ENCODE measurements around the gene RPL9. TPM values are rescaled to one million over a fixed set of nuclear protein-coding genes. Genes with fewer than 3 reads are reported as not detected.

Gene RPL9
- total and polyA plus RNA-seq, 2 experiments from 2014 or later = 2,522 to 4,044 TPM

DNA sequence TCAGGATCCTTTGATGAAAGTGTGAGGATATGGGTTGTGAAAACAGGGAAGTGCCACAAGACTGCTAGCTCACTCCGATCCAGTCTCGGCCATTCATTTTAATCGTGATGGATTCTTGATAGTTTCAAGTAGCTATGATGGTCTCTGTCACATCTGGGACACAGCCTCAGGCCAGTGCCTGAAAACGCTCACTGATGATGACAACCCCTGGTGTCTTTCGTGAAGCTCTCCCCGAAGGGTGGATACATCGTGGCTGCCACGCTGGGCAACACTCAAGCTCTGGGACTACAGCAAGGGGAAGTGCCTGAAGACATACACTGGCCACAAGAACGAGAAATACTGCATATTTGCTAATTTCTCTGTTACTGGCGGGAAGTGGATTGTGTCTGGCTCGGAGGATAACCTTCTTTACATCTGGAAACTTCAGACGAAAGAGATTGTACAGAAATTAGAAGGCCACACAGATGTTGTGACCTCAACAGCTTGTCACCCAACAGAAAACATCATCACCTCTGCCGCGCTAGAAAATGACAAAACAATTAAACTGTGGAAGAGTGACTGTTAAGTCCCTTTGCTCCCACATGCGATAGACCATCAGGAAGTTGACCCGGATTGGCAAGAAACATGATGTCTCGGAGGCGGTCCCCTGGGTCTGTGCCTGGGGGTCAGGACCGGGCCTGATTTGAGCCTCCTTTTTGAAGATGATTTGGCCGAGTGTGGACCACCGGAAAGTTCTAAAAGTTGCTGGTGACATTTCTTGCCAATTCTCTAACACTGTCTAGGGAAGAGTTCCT is 22.4 kb upstream of the RPL9 start:
- H3K4me2 ChIP-seq = no peak overlapping the region
- no peak for ATAC-seq
- peaks cover 3% of the 10 kb centered on the region for H3K27me3 Mint-ChIP-seq (ENCODE audit: insufficient read depth, low read depth, poor library complexity)
- H3K9me2 ChIP-seq (ENCODE audit: insufficient read depth) = no peaks in the 10 kb centered on the region
- TF ChIP-seq JUNB (IDR thresholded peaks at IDR 0.05; ENCODE audit: unreplicated experiment) (no peak), STAT1 (IDR thresholded peaks at IDR 0.05; ENCODE audit: unreplicated experiment) (no peak), POLR2AphosphoS5 (IDR thresholded peaks at IDR 0.05; ENCODE audit: low read depth) (no peak), EZH2phosphoT487 (IDR thresholded peaks at IDR 0.05; ENCODE audit: unreplicated experiment) (no peak), EZH2 (IDR thresholded peaks at IDR 0.05; ENCODE audit: low read depth, unreplicated experiment) (no peak), ZNF331 (CRISPR knock-in tag; IDR thresholded peaks at IDR 0.05; ENCODE audit: low read depth) (no peak)
- TF ChIP-seq, protein P1, sequence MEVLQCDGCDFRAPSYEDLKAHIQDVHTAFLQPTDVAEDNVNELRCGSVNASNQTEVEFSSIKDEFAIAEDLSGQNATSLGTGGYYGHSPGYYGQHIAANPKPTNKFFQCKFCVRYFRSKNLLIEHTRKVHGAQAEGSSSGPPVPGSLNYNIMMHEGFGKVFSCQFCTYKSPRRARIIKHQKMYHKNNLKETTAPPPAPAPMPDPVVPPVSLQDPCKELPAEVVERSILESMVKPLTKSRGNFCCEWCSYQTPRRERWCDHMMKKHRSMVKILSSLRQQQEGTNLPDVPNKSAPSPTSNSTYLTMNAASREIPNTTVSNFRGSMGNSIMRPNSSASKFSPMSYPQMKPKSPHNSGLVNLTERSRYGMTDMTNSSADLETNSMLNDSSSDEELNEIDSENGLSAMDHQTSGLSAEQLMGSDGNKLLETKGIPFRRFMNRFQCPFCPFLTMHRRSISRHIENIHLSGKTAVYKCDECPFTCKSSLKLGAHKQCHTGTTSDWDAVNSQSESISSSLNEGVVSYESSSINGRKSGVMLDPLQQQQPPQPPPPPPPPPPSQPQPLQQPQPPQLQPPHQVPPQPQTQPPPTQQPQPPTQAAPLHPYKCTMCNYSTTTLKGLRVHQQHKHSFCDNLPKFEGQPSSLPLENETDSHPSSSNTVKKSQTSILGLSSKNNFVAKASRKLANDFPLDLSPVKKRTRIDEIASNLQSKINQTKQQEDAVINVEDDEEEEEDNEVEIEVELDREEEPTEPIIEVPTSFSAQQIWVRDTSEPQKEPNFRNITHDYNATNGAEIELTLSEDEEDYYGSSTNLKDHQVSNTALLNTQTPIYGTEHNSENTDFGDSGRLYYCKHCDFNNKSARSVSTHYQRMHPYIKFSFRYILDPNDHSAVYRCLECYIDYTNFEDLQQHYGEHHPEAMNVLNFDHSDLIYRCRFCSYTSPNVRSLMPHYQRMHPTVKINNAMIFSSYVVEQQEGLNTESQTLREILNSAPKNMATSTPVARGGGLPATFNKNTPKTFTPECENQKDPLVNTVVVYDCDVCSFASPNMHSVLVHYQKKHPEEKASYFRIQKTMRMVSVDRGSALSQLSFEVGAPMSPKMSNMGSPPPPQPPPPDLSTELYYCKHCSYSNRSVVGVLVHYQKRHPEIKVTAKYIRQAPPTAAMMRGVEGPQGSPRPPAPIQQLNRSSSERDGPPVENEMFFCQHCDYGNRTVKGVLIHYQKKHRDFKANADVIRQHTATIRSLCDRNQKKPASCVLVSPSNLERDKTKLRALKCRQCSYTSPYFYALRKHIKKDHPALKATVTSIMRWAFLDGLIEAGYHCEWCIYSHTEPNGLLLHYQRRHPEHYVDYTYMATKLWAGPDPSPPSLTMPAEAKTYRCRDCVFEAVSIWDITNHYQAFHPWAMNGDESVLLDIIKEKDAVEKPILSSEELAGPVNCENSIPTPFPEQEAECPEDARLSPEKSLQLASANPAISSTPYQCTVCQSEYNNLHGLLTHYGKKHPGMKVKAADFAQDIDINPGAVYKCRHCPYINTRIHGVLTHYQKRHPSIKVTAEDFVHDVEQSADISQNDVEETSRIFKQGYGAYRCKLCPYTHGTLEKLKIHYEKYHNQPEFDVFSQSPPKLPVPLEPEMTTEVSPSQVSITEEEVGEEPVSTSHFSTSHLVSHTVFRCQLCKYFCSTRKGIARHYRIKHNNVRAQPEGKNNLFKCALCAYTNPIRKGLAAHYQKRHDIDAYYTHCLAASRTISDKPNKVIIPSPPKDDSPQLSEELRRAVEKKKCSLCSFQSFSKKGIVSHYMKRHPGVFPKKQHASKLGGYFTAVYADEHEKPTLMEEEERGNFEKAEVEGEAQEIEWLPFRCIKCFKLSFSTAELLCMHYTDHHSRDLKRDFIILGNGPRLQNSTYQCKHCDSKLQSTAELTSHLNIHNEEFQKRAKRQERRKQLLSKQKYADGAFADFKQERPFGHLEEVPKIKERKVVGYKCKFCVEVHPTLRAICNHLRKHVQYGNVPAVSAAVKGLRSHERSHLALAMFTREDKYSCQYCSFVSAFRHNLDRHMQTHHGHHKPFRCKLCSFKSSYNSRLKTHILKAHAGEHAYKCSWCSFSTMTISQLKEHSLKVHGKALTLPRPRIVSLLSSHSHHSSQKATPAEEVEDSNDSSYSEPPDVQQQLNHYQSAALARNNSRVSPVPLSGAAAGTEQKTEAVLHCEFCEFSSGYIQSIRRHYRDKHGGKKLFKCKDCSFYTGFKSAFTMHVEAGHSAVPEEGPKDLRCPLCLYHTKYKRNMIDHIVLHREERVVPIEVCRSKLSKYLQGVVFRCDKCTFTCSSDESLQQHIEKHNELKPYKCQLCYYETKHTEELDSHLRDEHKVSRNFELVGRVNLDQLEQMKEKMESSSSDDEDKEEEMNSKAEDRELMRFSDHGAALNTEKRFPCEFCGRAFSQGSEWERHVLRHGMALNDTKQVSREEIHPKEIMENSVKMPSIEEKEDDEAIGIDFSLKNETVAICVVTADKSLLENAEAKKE (CRISPR knock-in tag; IDR thresholded peaks at IDR 0.05) = no peak
- TF ChIP-seq, protein P2, sequence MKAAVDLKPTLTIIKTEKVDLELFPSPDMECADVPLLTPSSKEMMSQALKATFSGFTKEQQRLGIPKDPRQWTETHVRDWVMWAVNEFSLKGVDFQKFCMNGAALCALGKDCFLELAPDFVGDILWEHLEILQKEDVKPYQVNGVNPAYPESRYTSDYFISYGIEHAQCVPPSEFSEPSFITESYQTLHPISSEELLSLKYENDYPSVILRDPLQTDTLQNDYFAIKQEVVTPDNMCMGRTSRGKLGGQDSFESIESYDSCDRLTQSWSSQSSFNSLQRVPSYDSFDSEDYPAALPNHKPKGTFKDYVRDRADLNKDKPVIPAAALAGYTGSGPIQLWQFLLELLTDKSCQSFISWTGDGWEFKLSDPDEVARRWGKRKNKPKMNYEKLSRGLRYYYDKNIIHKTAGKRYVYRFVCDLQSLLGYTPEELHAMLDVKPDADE (IDR thresholded peaks at IDR 0.05) = no peak
- TF ChIP-seq, protein P3, sequence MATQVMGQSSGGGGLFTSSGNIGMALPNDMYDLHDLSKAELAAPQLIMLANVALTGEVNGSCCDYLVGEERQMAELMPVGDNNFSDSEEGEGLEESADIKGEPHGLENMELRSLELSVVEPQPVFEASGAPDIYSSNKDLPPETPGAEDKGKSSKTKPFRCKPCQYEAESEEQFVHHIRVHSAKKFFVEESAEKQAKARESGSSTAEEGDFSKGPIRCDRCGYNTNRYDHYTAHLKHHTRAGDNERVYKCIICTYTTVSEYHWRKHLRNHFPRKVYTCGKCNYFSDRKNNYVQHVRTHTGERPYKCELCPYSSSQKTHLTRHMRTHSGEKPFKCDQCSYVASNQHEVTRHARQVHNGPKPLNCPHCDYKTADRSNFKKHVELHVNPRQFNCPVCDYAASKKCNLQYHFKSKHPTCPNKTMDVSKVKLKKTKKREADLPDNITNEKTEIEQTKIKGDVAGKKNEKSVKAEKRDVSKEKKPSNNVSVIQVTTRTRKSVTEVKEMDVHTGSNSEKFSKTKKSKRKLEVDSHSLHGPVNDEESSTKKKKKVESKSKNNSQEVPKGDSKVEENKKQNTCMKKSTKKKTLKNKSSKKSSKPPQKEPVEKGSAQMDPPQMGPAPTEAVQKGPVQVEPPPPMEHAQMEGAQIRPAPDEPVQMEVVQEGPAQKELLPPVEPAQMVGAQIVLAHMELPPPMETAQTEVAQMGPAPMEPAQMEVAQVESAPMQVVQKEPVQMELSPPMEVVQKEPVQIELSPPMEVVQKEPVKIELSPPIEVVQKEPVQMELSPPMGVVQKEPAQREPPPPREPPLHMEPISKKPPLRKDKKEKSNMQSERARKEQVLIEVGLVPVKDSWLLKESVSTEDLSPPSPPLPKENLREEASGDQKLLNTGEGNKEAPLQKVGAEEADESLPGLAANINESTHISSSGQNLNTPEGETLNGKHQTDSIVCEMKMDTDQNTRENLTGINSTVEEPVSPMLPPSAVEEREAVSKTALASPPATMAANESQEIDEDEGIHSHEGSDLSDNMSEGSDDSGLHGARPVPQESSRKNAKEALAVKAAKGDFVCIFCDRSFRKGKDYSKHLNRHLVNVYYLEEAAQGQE (IDR thresholded peaks at IDR 0.05; ENCODE audit: unreplicated experiment) = no peak
- peaks cover 15% of the 10 kb centered on the region for H3K9me3 Mint-ChIP-seq
- no peaks in the 10 kb centered on the region for H4K20me1 ChIP-seq (replicated peaks; ENCODE audit: insufficient read depth)
- H3K36me3 Mint-ChIP-seq (ENCODE audit: low read depth) = peaks cover 23% of the 10 kb centered on the region
- H3K27ac Mint-ChIP-seq = no peak overlapping the region; the same call in 1 of the 2 replicates
- peak overlapping the region; percentile 60; the same call in 1 of the 2 replicates for H2AFZ ChIP-seq
- H3F3A ChIP-seq (replicated peaks; ENCODE audit: low read depth) = no peaks in the 10 kb centered on the region
- no peaks in the 10 kb centered on the region for H3K4me1 Mint-ChIP-seq
- peak overlapping the region; percentile 45; the same call in 1 of the 2 replicates for H3K27ac ChIP-seq (ENCODE audit: low read depth)
- H3K4me3 Mint-ChIP-seq = no peak overlapping the region
- no peaks in the 10 kb centered on the region for H3K36me3 ChIP-seq (ENCODE audit: insufficient read depth)
- no peaks in the 10 kb centered on the region for H3K79me2 ChIP-seq (replicated peaks; ENCODE audit: insufficient read depth)
- no peaks in the 10 kb centered on the region for H3K4me1 ChIP-seq (ENCODE audit: insufficient read depth)
- no peak overlapping the region for H3K4me3 ChIP-seq
- no peaks in the 10 kb centered on the region for H3K27me3 ChIP-seq (ENCODE audit: insufficient read depth)
- no peak for DNase-seq (ENCODE audit: low spot score)

All from GM23338 (cell line).